Loucy (cell line): ENCODE measurements around the gene KRT74.

ENCODE experiments used
- EZH2phosphoT487 ChIP-seq: fragments of 200-600 bp; IDR thresholded peaks from 2 replicates; pipeline ENCODE4 v1.6.1; 2018; ENCODE audit warnings: antibody characterized with exemption, mild to moderate bottlenecking, moderate library complexity, borderline replicate concordance
- TF ChIP-seq, protein P1 (sequence below): fragments of 200-600 bp; sonication (generic); conservative IDR thresholded peaks from 2 replicates; pipeline ENCODE4 v1.5.1; 2014; ENCODE audit warnings: mild to moderate bottlenecking, antibody characterized with exemption, low read length

DNA sequence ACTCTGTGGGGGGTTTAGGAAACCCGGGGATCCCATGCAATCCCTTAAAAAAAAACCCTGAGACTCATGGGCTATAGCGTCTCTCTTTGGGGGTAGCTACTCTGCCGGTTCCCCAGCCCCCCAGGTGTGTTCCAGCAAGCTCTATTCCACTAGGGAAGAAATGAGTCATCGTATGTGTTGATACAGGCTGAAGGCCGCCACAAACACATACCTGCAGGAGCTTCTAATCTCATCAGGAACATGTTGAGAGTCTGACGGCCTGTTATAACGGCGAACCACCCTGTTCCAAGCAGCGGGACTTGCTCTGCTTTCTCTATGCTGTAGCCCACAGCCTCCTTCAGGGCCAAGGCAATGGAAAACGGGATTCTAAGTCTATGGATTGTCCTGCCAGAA lies 52.5 kb downstream of the KRT74 start:
- TF ChIP-seq, protein P1, sequence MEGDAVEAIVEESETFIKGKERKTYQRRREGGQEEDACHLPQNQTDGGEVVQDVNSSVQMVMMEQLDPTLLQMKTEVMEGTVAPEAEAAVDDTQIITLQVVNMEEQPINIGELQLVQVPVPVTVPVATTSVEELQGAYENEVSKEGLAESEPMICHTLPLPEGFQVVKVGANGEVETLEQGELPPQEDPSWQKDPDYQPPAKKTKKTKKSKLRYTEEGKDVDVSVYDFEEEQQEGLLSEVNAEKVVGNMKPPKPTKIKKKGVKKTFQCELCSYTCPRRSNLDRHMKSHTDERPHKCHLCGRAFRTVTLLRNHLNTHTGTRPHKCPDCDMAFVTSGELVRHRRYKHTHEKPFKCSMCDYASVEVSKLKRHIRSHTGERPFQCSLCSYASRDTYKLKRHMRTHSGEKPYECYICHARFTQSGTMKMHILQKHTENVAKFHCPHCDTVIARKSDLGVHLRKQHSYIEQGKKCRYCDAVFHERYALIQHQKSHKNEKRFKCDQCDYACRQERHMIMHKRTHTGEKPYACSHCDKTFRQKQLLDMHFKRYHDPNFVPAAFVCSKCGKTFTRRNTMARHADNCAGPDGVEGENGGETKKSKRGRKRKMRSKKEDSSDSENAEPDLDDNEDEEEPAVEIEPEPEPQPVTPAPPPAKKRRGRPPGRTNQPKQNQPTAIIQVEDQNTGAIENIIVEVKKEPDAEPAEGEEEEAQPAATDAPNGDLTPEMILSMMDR, result no peak
- TF ChIP-seq EZH2phosphoT487, result no peak
